GM23338 (cell line): ENCODE results near the gene KCNF1. TPM values are rescaled to one million over a fixed set of nuclear protein-coding genes. Genes with fewer than 3 reads are reported as not detected.

ENCODE experiments used
- ATAC-seq: fragments of 200-7000 bp; cut with Tn5 transposase; 3 replicates; pipeline ENCODE4 v1.9.1; 2020
- DNase-seq: peaks from one replicate; pipeline ENCODE4 v3.0.0-alpha.2; 2015; ENCODE audit warnings: low spot score
- H2AFZ ChIP-seq: fragments of 200-600 bp; sonication (generic); 2 replicates; pipeline ENCODE4 v1.8.0; 2016; ENCODE audit warnings: antibody characterized with exemption, mild to moderate bottlenecking, moderate library complexity
- H3F3A ChIP-seq: fragments of 200-600 bp; sonication (generic); replicated peaks from 2 replicates; pipeline ENCODE4 v1.8.0; 2017; ENCODE audit warnings: antibody characterized with exemption, mixed run types, low read depth
- H3K27ac ChIP-seq: fragments of 200-600 bp; sonication (generic); 2 replicates; pipeline ENCODE4 v1.6.1; 2016; ENCODE audit warnings: low read depth
- H3K27me3 ChIP-seq: fragments of 200-600 bp; sonication (generic); 2 replicates; pipeline ENCODE4 v1.8.0; 2016; ENCODE audit warnings: mild to moderate bottlenecking, mixed run types, moderate library complexity; ENCODE audit not compliant: insufficient read depth
- H3K36me3 ChIP-seq: fragments of 200-600 bp; sonication (generic); 2 replicates; pipeline ENCODE4 v1.8.0; 2016; ENCODE audit warnings: mild to moderate bottlenecking; ENCODE audit not compliant: insufficient read depth
- H3K4me1 ChIP-seq: fragments of 200-600 bp; sonication (generic); 2 replicates; pipeline ENCODE4 v1.8.0; 2016; ENCODE audit warnings: mild to moderate bottlenecking, moderate library complexity; ENCODE audit not compliant: insufficient read depth
- H3K4me2 ChIP-seq: fragments of 200-600 bp; sonication (generic); 2 replicates; pipeline ENCODE4 v1.7.1; 2017; ENCODE audit warnings: mixed run types
- H3K4me3 ChIP-seq: fragments of 200-600 bp; sonication (generic); 2 replicates; pipeline ENCODE4 v1.6.1; 2016; ENCODE audit warnings: mixed run types
- H3K79me2 ChIP-seq: fragments of 200-600 bp; sonication (generic); replicated peaks from 2 replicates; pipeline ENCODE4 v1.8.0; 2017; ENCODE audit warnings: mild to moderate bottlenecking; ENCODE audit not compliant: insufficient read depth
- H3K9me2 ChIP-seq: fragments of 200-600 bp; sonication (generic); 2 replicates; pipeline ENCODE4 v1.8.0; 2017; ENCODE audit not compliant: insufficient read depth
- H4K20me1 ChIP-seq: fragments of 200-600 bp; sonication (generic); replicated peaks from 2 replicates; pipeline ENCODE4 v1.8.0; 2017; ENCODE audit warnings: mild to moderate bottlenecking; ENCODE audit not compliant: insufficient read depth
- H3K27ac Mint-ChIP-seq: 2 replicates; pipeline ENCODE4 v1.8.0; 2020; ENCODE audit warnings: inconsistent platforms, mild to moderate bottlenecking, moderate library complexity, mixed read lengths
- H3K27me3 Mint-ChIP-seq: 3 replicates; pipeline ENCODE4 v1.8.0; 2022; ENCODE audit warnings: low read depth, mild to moderate bottlenecking, moderate library complexity, mixed read lengths, inconsistent platforms; ENCODE audit not compliant: insufficient read depth, poor library complexity
- H3K36me3 Mint-ChIP-seq: 3 replicates; pipeline ENCODE4 v1.8.0; 2021; ENCODE audit warnings: low read depth, mild to moderate bottlenecking, inconsistent platforms, moderate library complexity, mixed read lengths
- H3K4me1 Mint-ChIP-seq: 3 replicates; pipeline ENCODE4 v1.8.0; 2020; ENCODE audit warnings: mild to moderate bottlenecking, inconsistent platforms, mixed read lengths
- H3K4me3 Mint-ChIP-seq: 3 replicates; pipeline ENCODE4 v1.8.0; 2021; ENCODE audit warnings: moderate library complexity, mild to moderate bottlenecking, inconsistent platforms, mixed read lengths
- H3K9me3 Mint-ChIP-seq: 3 replicates; pipeline ENCODE4 v1.8.0; 2020; ENCODE audit warnings: moderate library complexity, mild to moderate bottlenecking, inconsistent platforms, mixed read lengths
- CREB1 ChIP-seq: fragments of 250-450 bp; sonication (Bioruptor Pico); IDR thresholded peaks from 2 replicates; pipeline ENCODE4 v1.5.0; 2020; ENCODE audit warnings: low read depth, mild to moderate bottlenecking, moderate library complexity
- EZH2 ChIP-seq: fragments of 200-600 bp; sonication (generic); IDR thresholded peaks from one replicate; pipeline ENCODE4 v1.8.0; 2017; ENCODE audit warnings: antibody characterized with exemption, mild to moderate bottlenecking, low read depth; ENCODE audit not compliant: unreplicated experiment
- JUNB ChIP-seq: IDR thresholded peaks from one replicate; pipeline ENCODE4 v1.6.1; 2016; ENCODE audit warnings: antibody characterized with exemption; ENCODE audit not compliant: unreplicated experiment
- POLR2AphosphoS5 ChIP-seq: IDR thresholded peaks from 2 replicates; pipeline ENCODE4 v1.6.1; 2016; ENCODE audit warnings: antibody characterized with exemption, low read depth
- STAT1 ChIP-seq: IDR thresholded peaks from one replicate; pipeline ENCODE4 v1.6.1; 2016; ENCODE audit warnings: antibody characterized with exemption; ENCODE audit not compliant: unreplicated experiment
- ZNF114 ChIP-seq: fragments of 250-450 bp; sonication (Bioruptor Pico); IDR thresholded peaks from 2 replicates; pipeline ENCODE4 v1.5.0; 2020; ENCODE audit warnings: mild to moderate bottlenecking, moderate library complexity
- ZNF331 ChIP-seq: fragments of 250-450 bp; sonication (Bioruptor Pico); IDR thresholded peaks from 2 replicates; pipeline ENCODE4 v1.5.0; 2020; ENCODE audit warnings: low read depth, mild to moderate bottlenecking, moderate library complexity
- polyA plus RNA-seq: library from polyadenylated mRNA; unstranded; fragments of >200 nt; fragmentation: Nextera tagmentation; extraction: Ambion mirVana; gene quantifications from 2 replicates; pipeline ENCODE4 v1.2.1, GENCODE V29; 2016
- total RNA-seq: library from RNA; depleted of rRNA; stranded (reverse); fragments of >200 nt; shearing (Covaris generic); gene quantifications from 2 replicates; pipeline ENCODE4 v1.2.3, GENCODE V29; 2014
- TF ChIP-seq, protein P1 (sequence below), 2 experiments: fragments of 200-600 bp in 1 of 2; sonication (generic) in 1 of 2; conservative IDR thresholded peaks; 2 replicates each; pipeline versions ENCODE4 v1.5.1 to v1.6.1; 2016 to 2017; ENCODE audit warnings: antibody characterized with exemption in 2 of 2, low read depth in 2 of 2, mild to moderate bottlenecking in 2 of 2, moderate library complexity in 1 of 2
- TF ChIP-seq, protein P2 (sequence below): IDR thresholded peaks from one replicate; pipeline ENCODE4 v1.6.1; 2018; ENCODE audit warnings: antibody characterized with exemption; ENCODE audit not compliant: unreplicated experiment

Gene KCNF1
- total and polyA plus RNA-seq, 2 experiments from 2014 or later, result 0.11 to 1.5 TPM

DNA sequence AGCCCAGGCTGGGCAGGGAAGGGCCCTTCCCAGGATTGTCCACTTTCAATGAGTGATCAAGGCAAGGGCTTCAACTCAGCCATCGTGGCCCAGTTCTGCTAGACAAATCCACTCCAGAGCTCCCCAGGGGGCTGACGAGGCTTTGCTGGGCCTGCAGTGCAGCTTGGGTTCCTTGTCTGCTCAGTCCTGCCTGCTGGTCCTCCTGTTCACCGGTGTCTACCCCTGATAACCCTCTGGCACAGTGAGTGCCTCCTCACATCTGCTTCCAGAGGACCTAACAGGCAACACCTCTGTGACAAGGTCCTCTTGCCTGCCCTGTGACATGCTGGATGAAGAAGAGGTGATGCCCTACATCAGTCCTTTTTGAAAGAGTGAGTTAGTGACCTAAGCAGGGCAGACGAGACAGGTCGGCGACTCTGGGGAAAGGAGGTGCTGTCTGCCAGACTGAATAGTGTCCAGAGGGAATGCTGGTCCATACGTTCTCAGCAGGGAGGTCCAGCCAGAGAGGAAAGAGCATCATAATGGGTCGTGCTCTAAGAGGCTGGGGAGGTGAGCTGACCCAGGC is 20.9 kb upstream of the KCNF1 start:
- DNase-seq (no peak), ATAC-seq (no peak)
- Histone ChIP-seq H2AFZ (no peak overlapping the region), H4K20me1 (no peaks in the 10 kb centered on the region), H3K27me3 (no peaks in the 10 kb centered on the region), H3K4me3 (no peak overlapping the region), H3F3A (no peaks in the 10 kb centered on the region), H3K4me1 (peaks cover 4% of the 10 kb centered on the region; the same call in 1 of the 2 replicates), H3K4me2 (no peak overlapping the region), H3K27ac (no peak overlapping the region), H3K79me2 (no peaks in the 10 kb centered on the region), H3K36me3 (no peaks in the 10 kb centered on the region), H3K9me2 (no peaks in the 10 kb centered on the region)
- Mint-ChIP-seq H3K36me3 (no peaks in the 10 kb centered on the region), H3K9me3 (no peaks in the 10 kb centered on the region), H3K4me3 (no peak overlapping the region), H3K27ac (no peak overlapping the region), H3K4me1 (peaks cover 12% of the 10 kb centered on the region), H3K27me3 (peaks cover 2% of the 10 kb centered on the region)
- TF ChIP-seq EZH2 (no peak), STAT1 (no peak), CREB1 (CRISPR knock-in tag) (no peak), ZNF331 (CRISPR knock-in tag) (no peak), POLR2AphosphoS5 (no peak), JUNB (no peak)
- TF ChIP-seq, protein P1, sequence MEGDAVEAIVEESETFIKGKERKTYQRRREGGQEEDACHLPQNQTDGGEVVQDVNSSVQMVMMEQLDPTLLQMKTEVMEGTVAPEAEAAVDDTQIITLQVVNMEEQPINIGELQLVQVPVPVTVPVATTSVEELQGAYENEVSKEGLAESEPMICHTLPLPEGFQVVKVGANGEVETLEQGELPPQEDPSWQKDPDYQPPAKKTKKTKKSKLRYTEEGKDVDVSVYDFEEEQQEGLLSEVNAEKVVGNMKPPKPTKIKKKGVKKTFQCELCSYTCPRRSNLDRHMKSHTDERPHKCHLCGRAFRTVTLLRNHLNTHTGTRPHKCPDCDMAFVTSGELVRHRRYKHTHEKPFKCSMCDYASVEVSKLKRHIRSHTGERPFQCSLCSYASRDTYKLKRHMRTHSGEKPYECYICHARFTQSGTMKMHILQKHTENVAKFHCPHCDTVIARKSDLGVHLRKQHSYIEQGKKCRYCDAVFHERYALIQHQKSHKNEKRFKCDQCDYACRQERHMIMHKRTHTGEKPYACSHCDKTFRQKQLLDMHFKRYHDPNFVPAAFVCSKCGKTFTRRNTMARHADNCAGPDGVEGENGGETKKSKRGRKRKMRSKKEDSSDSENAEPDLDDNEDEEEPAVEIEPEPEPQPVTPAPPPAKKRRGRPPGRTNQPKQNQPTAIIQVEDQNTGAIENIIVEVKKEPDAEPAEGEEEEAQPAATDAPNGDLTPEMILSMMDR (conservative IDR thresholded peaks at IDR 0.05; ENCODE audit: low read depth in 2 of 2), result no peak
- TF ChIP-seq, protein P2, sequence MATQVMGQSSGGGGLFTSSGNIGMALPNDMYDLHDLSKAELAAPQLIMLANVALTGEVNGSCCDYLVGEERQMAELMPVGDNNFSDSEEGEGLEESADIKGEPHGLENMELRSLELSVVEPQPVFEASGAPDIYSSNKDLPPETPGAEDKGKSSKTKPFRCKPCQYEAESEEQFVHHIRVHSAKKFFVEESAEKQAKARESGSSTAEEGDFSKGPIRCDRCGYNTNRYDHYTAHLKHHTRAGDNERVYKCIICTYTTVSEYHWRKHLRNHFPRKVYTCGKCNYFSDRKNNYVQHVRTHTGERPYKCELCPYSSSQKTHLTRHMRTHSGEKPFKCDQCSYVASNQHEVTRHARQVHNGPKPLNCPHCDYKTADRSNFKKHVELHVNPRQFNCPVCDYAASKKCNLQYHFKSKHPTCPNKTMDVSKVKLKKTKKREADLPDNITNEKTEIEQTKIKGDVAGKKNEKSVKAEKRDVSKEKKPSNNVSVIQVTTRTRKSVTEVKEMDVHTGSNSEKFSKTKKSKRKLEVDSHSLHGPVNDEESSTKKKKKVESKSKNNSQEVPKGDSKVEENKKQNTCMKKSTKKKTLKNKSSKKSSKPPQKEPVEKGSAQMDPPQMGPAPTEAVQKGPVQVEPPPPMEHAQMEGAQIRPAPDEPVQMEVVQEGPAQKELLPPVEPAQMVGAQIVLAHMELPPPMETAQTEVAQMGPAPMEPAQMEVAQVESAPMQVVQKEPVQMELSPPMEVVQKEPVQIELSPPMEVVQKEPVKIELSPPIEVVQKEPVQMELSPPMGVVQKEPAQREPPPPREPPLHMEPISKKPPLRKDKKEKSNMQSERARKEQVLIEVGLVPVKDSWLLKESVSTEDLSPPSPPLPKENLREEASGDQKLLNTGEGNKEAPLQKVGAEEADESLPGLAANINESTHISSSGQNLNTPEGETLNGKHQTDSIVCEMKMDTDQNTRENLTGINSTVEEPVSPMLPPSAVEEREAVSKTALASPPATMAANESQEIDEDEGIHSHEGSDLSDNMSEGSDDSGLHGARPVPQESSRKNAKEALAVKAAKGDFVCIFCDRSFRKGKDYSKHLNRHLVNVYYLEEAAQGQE, result no peak

DNA sequence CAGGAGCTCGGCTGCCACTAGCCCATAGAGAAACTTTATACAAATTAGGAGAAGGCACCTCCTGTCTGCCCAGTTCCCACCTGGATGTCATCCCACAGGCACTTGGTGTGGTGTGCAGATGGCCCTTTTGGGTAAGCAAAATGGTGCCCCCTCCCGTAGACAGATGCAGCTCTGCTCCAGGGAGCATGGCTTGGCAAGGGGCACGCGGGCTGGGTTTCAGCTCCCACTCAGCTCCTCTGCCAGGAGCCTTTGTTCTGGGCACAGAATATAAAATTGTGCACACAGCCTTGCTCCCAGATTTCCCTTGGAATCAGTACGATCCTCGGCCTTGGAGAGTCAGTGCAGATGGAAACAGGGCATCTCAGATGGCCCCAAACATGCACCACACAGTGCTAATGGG is 20.3 kb upstream of the KCNF1 start:
- H3K9me3 Mint-ChIP-seq, result no peaks in the 10 kb centered on the region
- H3K4me1 ChIP-seq, result peaks cover 4% of the 10 kb centered on the region; the same call in 1 of the 2 replicates
- peaks cover 11% of the 10 kb centered on the region for H3K4me1 Mint-ChIP-seq
- no peak overlapping the region for H3K4me3 Mint-ChIP-seq
- H3K36me3 Mint-ChIP-seq, result no peaks in the 10 kb centered on the region
- no peaks in the 10 kb centered on the region for H3K79me2 ChIP-seq
- no peak for ATAC-seq
- no peaks in the 10 kb centered on the region for H4K20me1 ChIP-seq
- H2AFZ ChIP-seq, result no peak overlapping the region
- H3K27me3 Mint-ChIP-seq, result peaks cover under 1% of the 10 kb centered on the region
- H3F3A ChIP-seq, result no peaks in the 10 kb centered on the region
- H3K27me3 ChIP-seq, result no peaks in the 10 kb centered on the region
- H3K4me2 ChIP-seq, result no peak overlapping the region
- no peak for DNase-seq
- H3K27ac Mint-ChIP-seq, result no peak overlapping the region
- H3K9me2 ChIP-seq, result no peaks in the 10 kb centered on the region
- H3K27ac ChIP-seq, result no peak overlapping the region
- H3K36me3 ChIP-seq, result no peaks in the 10 kb centered on the region
- H3K4me3 ChIP-seq, result no peak overlapping the region
- TF ChIP-seq, protein P1 (conservative IDR thresholded peaks at IDR 0.05; ENCODE audit: low read depth in 2 of 2), result no peak
- TF ChIP-seq ZNF114 (no peak), CREB1 (CRISPR knock-in tag) (no peak)
- TF ChIP-seq, protein P2, result no peak
